GM18861 (cell line): Measurements from ENCODE around the gene GALNTL6.
"Not testable (repeated sequence)": the region's sequence is repeated elsewhere in the genome, so short reads cannot be mapped to it uniquely, and the experiment has no call there.

Source experiments
- ATAC-seq: cut with Tn5 transposase; IDR thresholded peaks from one replicate; pipeline ENCODE4 v1.9.1; 2021; ENCODE audit not compliant: unreplicated experiment

The GALNTL6 gene

GRCh38 chr4:172998527-172999469, 1185.6 kb downstream of the GALNTL6 start:
- ATAC-seq = no peak

DNA sequence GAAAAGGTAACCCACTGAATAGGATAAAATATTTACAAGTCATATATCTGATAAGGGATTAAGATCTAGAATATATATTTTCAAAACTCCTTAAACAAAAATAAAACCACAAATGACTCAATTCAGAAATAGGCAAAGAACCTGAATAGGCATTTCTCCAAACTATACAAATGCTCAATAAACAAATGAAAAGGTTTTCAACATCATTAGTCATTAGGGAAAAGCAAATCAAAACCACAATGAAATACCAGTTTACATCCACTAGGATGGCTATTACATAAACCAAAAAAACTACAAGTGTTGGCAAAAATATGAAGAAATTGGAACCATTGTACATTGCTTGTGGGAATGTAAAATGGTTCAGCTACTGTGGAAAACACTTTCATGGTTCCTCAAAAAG, 1188.4 kb downstream of the GALNTL6 start:
- ATAC-seq = no peak

GRCh38 chr4:173002830-173003561, 1189.8 kb downstream of the GALNTL6 start:
- no peak for ATAC-seq

- no peak for ATAC-seq
Measured at GRCh38 chr4:173005912-173006633, 1192.9 kb downstream of the GALNTL6 start.

DNA sequence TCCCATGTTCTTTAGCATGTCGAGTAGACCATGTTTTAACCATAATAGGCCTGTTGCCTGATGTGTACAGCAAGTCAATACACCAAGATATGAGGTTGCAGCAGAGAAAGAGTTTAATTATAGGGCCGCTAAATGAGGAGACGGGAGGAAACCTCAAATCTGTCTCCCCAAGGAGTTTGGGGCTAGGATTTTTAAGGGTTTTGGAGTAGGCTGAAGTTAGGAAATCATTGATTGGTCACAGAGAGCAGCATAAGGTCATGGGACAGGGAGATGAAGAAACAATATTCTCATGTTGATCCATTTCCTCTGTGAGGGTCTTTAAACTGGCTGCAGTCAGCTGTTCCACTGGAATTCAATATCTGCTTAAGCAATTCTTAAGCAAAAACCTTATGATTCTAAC, 1195.2 kb downstream of the GALNTL6 start:
- no peak for ATAC-seq

DNA sequence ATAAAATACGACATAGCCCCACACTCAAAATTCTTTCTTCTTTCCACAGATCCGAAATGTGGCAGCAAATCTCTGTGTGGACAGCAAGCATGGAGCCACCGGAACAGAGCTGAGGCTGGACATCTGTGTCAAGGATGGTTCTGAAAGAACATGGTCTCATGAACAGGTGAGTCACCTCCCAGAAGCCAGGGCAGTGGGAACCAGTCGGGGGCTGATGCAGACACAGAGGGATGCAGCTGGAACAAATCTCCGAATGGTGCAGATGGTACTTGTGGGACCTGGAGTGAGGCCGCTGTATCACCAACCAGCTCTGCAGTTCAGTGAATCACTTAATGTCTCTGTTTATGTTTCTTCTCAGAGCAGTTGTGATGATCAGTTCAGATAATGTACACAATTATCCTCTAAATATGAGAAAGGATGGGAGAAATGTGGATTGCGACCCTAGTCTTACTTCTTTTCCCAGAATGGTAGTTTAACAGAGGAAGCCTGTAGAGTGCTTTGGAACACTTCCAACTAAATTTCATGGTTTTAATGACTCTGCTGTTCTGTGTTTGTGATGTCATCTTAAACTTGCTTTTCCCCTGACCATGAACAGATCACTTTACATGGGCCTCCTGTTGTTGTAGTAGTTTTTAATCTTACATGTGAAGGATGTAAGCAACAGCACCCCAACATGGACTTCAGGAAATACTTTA, 1196.1 kb downstream of the GALNTL6 start:
- no peak for ATAC-seq

DNA sequence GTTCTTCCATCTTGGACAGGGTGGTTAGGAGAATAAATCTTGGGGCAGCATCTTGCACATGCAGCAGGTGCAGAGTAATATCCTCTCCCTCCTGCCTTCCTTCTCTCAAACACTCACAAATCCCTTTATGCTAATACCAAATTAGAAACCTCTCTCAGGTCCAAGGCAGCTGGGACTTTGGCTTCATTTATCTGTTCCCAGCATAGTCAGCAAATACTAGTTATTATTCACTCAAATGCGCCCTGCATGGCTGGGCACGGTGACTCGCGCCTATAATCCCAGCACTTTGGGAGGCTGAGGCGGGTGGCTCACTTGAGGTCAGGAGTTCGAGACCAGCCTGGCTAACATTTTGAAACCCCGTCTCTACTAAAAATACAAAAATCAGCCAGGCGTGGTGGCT, 1199.4 kb downstream of the GALNTL6 start:
- ATAC-seq = no peak

DNA sequence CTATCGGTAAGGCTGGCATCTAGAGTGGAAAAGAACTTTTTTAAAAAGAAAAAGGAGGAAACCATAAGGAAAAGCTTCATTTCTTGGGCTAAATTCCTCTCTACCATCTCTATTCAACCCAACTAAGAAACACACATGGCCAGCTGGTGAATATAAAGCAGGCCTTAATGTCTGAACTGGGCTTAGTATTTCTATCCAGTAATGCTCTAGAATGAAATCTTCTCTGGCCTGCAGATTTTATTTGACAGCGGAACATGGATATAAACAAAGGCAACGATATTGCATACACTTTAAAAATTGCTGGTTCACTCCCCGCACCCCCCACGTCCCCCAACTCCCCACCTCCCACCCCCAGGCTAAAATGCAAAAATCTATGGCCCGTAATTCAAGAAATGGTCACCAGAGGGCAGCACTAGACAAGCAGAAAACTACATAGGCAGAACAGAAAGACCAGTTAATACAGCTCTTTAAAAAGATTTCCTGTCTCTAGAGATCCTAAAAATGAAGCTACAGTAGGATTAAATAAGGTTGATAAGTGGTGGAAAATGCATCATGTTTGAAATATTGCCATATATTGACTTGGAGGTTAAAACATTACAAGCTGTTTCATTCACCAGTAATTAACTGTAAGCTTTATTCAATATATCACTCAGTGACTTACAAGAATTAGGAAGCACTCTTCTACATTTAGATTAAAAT, 1200.2 kb downstream of the GALNTL6 start:
- ATAC-seq = peak; percentile 60

DNA sequence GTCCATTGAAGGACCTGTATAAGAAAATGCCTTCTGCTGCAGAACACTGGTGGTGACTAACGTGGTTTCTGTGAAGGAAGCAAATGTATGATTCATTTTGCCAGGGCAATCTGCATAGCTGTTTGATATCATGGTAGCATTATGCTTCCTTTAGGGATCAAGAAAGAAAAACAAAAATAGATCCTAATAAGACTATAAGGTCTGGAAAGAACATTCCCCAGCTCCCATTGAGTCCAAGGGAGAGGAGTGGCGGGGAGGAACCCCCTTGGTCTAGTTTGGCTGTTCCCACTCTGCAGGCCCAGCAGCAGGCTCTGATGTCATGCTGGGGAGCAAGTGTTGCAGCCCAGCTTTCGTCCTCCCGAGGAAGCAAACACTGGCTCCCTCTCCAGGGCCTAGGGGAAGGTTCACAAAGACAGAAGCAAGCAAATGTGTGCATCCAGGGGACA, 1200.9 kb downstream of the GALNTL6 start:
- no peak for ATAC-seq

- no peak for ATAC-seq
Measured at GRCh38 chr4:173014836-173015235, 1201.6 kb downstream of the GALNTL6 start.

DNA sequence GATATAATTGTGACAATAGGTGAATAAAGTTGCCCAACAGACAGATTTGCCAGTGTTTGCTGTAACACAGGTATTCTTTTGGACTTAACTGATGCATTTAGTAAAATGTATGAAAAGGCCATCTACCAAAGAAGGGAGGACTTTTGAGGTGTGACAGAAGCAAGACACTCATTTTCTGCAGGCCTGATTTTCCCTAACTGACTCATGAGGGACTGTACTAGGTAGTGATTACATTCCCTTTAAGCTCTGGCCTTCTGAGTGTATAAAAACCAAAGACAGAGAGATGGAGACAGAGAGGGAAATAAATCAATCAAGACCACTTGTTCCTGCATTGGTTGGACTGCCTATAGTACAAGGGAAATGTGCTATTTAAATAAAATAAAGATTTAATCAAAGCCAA, 1204.6 kb downstream of the GALNTL6 start:
- no peak for ATAC-seq

GRCh38 chr4:173018446-173018845, 1205.2 kb downstream of the GALNTL6 start:
- no peak for ATAC-seq

DNA sequence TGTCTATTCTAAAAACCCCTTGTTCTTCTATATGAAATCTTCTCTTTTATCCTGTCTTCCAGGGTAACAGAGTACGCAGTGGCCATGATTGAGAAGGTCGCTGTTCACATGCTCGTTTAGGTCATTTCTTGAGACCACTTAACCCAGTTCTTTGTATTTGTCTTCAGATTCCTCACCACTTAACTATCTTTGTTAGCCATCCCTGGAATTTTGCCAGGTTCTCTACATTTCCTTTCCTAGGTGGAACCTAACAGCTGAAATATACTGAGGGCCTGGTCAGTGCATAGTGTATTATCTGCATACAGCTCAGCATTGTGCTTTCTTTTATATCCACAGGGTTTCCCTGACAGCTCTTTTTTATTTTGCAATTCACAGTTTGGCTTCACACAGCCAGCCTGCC, 1206.5 kb downstream of the GALNTL6 start:
- ATAC-seq = no peak

GRCh38 chr4:173021746-173022573, 1208.8 kb downstream of the GALNTL6 start:
- not testable (repeated sequence) for ATAC-seq

GRCh38 chr4:173024203-173024602, 1211.0 kb downstream of the GALNTL6 start:
- ATAC-seq = no peak

- peak; percentile 58 for ATAC-seq
Measured at GRCh38 chr4:173025131-173025530, 1211.9 kb downstream of the GALNTL6 start.

DNA sequence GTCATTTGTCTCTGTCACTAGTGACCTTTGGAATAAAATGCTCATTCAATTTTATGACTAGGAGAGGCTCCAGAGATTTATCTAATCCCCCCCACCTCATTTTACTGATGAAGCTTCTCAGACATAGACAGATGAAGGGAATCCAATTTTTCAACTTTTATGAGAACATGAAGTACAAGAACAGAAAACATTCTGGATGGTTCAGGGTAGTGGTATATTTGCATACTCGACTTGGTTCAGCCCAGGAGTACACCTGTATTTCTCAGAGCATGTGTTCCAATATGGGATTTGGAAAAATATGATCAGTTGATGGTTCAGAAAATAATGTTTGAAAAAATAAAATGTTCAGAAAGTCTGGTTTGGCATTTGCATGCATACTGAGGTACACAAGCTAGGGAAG, 1224.0 kb downstream of the GALNTL6 start:
- no peak for ATAC-seq

- ATAC-seq = no peak
Measured at GRCh38 chr4:173038192-173038896, 1225.1 kb downstream of the GALNTL6 start.
